ENCODE measurements around the gene RPS6KA4. TPM values are rescaled to one million over a fixed set of nuclear protein-coding genes. Genes with fewer than 3 reads are reported as not detected.

The RPS6KA4 gene
- polyA plus RNA-seq, 1 of the 3 experiments (the other 2 are of a cell fraction), result 43.4 TPM

- H3K79me2 ChIP-seq (ENCODE audit: insufficient read depth), result no peaks in the 10 kb centered on the region
- no peaks in the 10 kb centered on the region for H3K27me3 ChIP-seq (ENCODE audit: insufficient read depth)
- CTCF ChIA-PET, result no interaction called here
- no peaks in the 10 kb centered on the region for H3K36me3 ChIP-seq (replicated peaks in 1 of 2; ENCODE audit: control insufficient read depth in 1 of 2, insufficient read depth in 2 of 2, low read length in 1 of 2)
- no peaks in the 10 kb centered on the region for H3K9me3 ChIP-seq
- peaks cover 0 to 11% of the 10 kb centered on the region in 2 experiments; a peak in 1 of 4 replicates for H3K4me1 ChIP-seq (ENCODE audit: control insufficient read depth in 1 of 2, insufficient read depth in 2 of 2, low read depth in 1 of 2, low read length in 1 of 2)
- no peak overlapping the region for H3K4me2 ChIP-seq
- WGBS (ENCODE audit: low lambda C conversion rate), result 97% methylated on average over 7 of the region's 7 CpGs
- no peak for DNase-seq
- H3K9me2 ChIP-seq, result no peaks in the 10 kb centered on the region
- H3K27ac ChIP-seq (ENCODE audit: low read depth in 2 of 2, low read length in 1 of 2), result no peak overlapping the region
- H3K4me3 ChIP-seq (ENCODE audit: low read depth in 2 of 2, low read length in 1 of 2), result no peak overlapping the region
- TF ChIP-seq MEF2A (IDR thresholded peaks at IDR 0.05; ENCODE audit: borderline replicate concordance, low read depth) (no peak), GATA2 (CRISPR knock-in tag; IDR thresholded peaks at IDR 0.05) (no peak), RCOR1 (IDR thresholded peaks at IDR 0.05; ENCODE audit: low read length) (no peak), JUND (IDR thresholded peaks at IDR 0.05) (no peak), SIN3A (IDR thresholded peaks at IDR 0.05; ENCODE audit: borderline replicate concordance, low read depth, low read length) (no peak), FOXJ3 (CRISPR knock-in tag; IDR thresholded peaks at IDR 0.05) (no peak)
- TF ChIP-seq, protein P1, sequence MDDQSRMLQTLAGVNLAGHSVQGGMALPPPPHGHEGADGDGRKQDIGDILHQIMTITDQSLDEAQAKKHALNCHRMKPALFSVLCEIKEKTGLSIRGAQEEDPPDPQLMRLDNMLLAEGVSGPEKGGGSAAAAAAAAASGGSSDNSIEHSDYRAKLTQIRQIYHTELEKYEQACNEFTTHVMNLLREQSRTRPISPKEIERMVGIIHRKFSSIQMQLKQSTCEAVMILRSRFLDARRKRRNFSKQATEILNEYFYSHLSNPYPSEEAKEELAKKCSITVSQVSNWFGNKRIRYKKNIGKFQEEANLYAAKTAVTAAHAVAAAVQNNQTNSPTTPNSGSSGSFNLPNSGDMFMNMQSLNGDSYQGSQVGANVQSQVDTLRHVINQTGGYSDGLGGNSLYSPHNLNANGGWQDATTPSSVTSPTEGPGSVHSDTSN (IDR thresholded peaks at IDR 0.05), result no peak
- TF ChIP-seq, protein P2, sequence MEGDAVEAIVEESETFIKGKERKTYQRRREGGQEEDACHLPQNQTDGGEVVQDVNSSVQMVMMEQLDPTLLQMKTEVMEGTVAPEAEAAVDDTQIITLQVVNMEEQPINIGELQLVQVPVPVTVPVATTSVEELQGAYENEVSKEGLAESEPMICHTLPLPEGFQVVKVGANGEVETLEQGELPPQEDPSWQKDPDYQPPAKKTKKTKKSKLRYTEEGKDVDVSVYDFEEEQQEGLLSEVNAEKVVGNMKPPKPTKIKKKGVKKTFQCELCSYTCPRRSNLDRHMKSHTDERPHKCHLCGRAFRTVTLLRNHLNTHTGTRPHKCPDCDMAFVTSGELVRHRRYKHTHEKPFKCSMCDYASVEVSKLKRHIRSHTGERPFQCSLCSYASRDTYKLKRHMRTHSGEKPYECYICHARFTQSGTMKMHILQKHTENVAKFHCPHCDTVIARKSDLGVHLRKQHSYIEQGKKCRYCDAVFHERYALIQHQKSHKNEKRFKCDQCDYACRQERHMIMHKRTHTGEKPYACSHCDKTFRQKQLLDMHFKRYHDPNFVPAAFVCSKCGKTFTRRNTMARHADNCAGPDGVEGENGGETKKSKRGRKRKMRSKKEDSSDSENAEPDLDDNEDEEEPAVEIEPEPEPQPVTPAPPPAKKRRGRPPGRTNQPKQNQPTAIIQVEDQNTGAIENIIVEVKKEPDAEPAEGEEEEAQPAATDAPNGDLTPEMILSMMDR (IDR thresholded peaks at IDR 0.05), result no peak
- POLR2A ChIA-PET, result no interaction called here
- peaks cover 10% of the 10 kb centered on the region for H3F3A ChIP-seq (replicated peaks; ENCODE audit: insufficient read depth)
- no peaks in the 10 kb centered on the region for H4K20me1 ChIP-seq (ENCODE audit: insufficient read depth)
- H2AFZ ChIP-seq (ENCODE audit: low read depth), result no peak overlapping the region
- no peak overlapping the region for H3K9ac ChIP-seq
Measured at GRCh38 chr11:64376071-64376470, 17.1 kb downstream of the RPS6KA4 start.

DNA sequence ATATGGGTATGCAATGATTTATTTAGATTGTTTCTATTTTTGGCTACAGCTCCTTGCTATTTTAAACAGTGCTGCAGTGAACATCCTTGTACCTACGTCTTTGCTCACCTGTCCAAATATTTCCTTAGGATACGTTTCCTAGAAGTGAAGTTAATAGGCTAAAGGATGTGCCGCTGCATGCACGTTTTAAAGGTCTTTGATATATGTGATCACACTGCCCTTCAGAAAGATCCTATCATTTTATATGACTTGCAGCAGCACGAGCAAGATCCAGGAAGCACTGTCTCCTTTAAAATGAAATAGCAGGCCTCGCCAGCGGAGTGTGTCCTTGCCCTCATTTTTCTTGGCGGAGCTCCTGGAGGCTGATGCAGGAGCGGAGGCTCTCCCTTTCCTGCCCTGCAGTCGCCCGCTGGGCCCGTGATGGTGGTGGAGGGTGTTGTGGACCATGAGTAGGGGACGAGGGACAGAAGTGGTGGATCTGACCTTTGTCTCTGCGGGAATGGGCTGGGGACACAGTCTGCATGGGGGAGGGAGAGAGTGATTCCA, 19.4 kb downstream of the RPS6KA4 start:
- TF ChIP-seq NFIC (IDR thresholded peaks at IDR 0.05; ENCODE audit: borderline replicate concordance) (no peak), ELF1 (IDR thresholded peaks at IDR 0.05) (no peak), SMC3 (IDR thresholded peaks at IDR 0.05; ENCODE audit: low read depth, low read length) (no peak), MXI1 (IDR thresholded peaks at IDR 0.05; ENCODE audit: low read depth, low read length) (no peak)
- ChIA-PET CTCF (no interaction called here), POLR2A (no interaction called here)
- no peaks in the 10 kb centered on the region for H4K20me1 ChIP-seq (ENCODE audit: insufficient read depth)
- H3K9ac ChIP-seq, result no peak overlapping the region
- H3K9me2 ChIP-seq, result no peaks in the 10 kb centered on the region
- DNase-seq, result no peak
- H3K4me2 ChIP-seq, result no peak overlapping the region
- 79% methylated on average over 13 of the region's 14 CpGs for WGBS (ENCODE audit: low lambda C conversion rate)
- H3K27ac ChIP-seq (ENCODE audit: low read depth in 2 of 2, low read length in 1 of 2), result no peak overlapping the region
- H3K4me1 ChIP-seq (ENCODE audit: control insufficient read depth in 1 of 2, insufficient read depth in 2 of 2, low read depth in 1 of 2, low read length in 1 of 2), result no peaks in the 10 kb centered on the region
- H2AFZ ChIP-seq (ENCODE audit: low read depth), result no peak overlapping the region
- H3K36me3 ChIP-seq (replicated peaks in 1 of 2; ENCODE audit: control insufficient read depth in 1 of 2, insufficient read depth in 2 of 2, low read length in 1 of 2), result no peaks in the 10 kb centered on the region
- no peaks in the 10 kb centered on the region for H3K9me3 ChIP-seq
- no peak overlapping the region for H3K4me3 ChIP-seq (ENCODE audit: low read depth in 2 of 2, low read length in 1 of 2)
- H3K27me3 ChIP-seq (ENCODE audit: insufficient read depth), result no peaks in the 10 kb centered on the region
- no peaks in the 10 kb centered on the region for H3K79me2 ChIP-seq (ENCODE audit: insufficient read depth)
- no peaks in the 10 kb centered on the region for H3F3A ChIP-seq (replicated peaks; ENCODE audit: insufficient read depth)

All from SK-N-SH (cell line).